ENCODE results near the gene GJB3. TPM values are rescaled to one million over a fixed set of nuclear protein-coding genes. Genes with fewer than 3 reads are reported as not detected.

The GJB3 gene
- total RNA-seq, 1 donor from 2014 or later, result 40.6 TPM

DNA sequence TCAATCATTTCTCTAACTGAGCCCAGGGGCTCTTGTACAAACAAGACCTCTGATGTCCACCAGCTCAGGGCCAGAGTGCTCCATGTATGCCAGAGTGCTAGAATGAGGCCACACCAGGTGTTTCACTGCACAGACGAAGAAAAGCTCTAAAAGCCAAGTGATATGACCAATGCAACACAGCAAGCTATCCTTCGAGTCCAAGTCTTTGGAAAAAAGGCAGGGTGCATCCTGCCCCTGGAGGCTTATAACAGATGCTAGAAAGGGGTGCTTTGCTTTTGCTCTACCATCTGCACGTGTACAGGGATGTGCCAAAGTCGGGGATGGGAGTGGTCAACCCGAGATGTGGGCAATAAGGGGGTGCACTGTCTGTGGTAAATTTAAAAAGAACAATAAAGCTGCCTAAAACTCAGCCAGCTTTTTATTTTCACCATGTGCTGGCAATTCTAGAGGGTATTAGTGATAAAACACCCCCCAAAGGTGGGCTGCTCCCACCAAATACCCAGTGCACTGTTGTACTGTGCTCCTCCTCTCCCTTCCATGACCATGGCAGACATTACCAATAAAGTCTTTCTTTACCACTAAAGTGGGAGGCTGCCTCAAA, 46.4 kb downstream of the GJB3 start:
- no peak overlapping the region for H3K4me3 ChIP-seq (ENCODE audit: low read depth, low read length)
- TF ChIP-seq CTCF (conservative IDR thresholded peaks at IDR 0.05; ENCODE audit: low read depth, low read length), result no peak
- no peak for DNase-seq (ENCODE audit: low read depth)

GRCh38 chr1:34828611-34829010, 47.6 kb downstream of the GJB3 start:
- no peak overlapping the region for H3K4me3 ChIP-seq (ENCODE audit: low read depth, low read length)
- no peak for DNase-seq (ENCODE audit: low read depth)
- TF ChIP-seq CTCF (conservative IDR thresholded peaks at IDR 0.05; ENCODE audit: low read depth, low read length), result no peak

DNA sequence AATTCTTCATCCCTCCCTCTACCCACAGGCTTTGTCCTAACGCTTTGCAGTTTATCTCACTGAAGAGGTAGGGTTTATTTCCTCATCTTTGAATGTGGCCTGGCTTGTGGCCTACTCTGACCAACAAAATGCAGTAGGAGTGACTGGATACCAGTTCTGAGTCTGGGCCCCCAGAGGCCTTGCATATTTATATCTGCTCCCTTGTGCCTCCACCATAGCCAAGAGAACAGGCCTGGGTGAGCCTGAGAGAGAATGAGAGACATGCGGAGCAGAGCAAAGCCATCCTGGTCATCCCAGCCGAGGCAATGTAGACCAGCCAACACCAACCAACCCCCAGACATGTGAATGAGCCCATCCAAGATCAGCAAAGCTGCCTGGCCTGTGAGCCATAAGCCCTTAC, 48.2 kb downstream of the GJB3 start:
- no peak for DNase-seq (ENCODE audit: low read depth)
- no peak for TF ChIP-seq CTCF (conservative IDR thresholded peaks at IDR 0.05; ENCODE audit: low read depth, low read length)
- H3K4me3 ChIP-seq (ENCODE audit: low read depth, low read length), result no peak overlapping the region

GRCh38 chr1:34831721-34832246, 50.8 kb downstream of the GJB3 start:
- no peak for DNase-seq (ENCODE audit: low read depth)
- no peak for TF ChIP-seq CTCF (conservative IDR thresholded peaks at IDR 0.05; ENCODE audit: low read depth, low read length)
- H3K4me3 ChIP-seq (ENCODE audit: low read depth, low read length), result no peak overlapping the region

DNA sequence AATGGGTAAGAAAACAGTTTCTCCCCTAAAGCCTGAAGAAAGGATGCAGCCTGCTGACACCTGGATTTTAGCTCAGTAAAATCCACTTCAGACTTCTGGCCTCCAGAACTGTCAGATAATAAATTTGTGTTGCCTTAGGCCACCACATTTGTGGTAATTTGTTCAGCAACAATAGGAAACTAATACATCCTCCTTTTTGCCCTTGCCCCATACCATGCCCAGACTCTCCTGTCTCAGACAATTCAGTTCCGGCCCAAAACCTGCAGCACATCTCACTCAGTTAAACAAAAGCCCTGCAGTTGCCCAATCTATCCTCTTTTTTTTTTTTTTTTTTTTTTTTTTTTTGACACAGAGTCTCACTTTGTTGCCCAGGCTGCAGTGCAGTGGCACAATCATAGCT, 52.7 kb downstream of the GJB3 start:
- no peak overlapping the region for H3K4me3 ChIP-seq (ENCODE audit: low read depth, low read length)
- TF ChIP-seq CTCF (conservative IDR thresholded peaks at IDR 0.05; ENCODE audit: low read depth, low read length), result no peak
- no peak for DNase-seq (ENCODE audit: low read depth)

Other genes with a start within 250 kb of the GJB3 start
- gene GJB5, start 26.2 kb upstream of the GJB3 start, total RNA-seq, result 0.51 TPM in 1 of 2 replicates, not detected in the other
- 0.87 and 2.9 TPM in 2 replicates for gene GJB4, start 21.5 kb upstream of the GJB3 start, total RNA-seq
- not detected in 2 replicates for gene GJA4, start 11.8 kb downstream of the GJB3 start, total RNA-seq
- gene SMIM12, start 78.5 kb downstream of the GJB3 start, total RNA-seq, result 30.8 and 54.0 TPM in 2 replicates
- gene DLGAP3, start 148.4 kb downstream of the GJB3 start, total RNA-seq, result 0.22 and 0.81 TPM in 2 replicates
- 20.1 and 28.8 TPM in 2 replicates for gene TMEM35B, start 204.1 kb downstream of the GJB3 start, total RNA-seq